ENCODE data around the gene RBPJ. TPM values are rescaled to one million over a fixed set of nuclear protein-coding genes. Genes with fewer than 3 reads are reported as not detected.

The RBPJ gene
- total RNA-seq, 1 experiment from 2014 or later, result 53.8 TPM

GRCh38 chr4:26272654-26273615 is 47.9 kb upstream of the RBPJ start:
- ChIA-PET POLR2A (ENCODE audit: unreplicated experiment) (no interaction called here), CTCF (interaction anchor here (0.6 kb wide), 1 partner anchor 14 kb away, joined by 6 read pairs; no protein-coding TSS in a partner anchor)
- TF ChIP-seq CTCF (conservative IDR thresholded peaks at IDR 0.05), result no peak
- no peak for TF ChIP-seq EZH2 (IDR thresholded peaks at IDR 0.05; ENCODE audit: low read depth)
- Histone ChIP-seq H4K20me1 (ENCODE audit: insufficient read depth) (no peaks in the 10 kb centered on the region), H3K27me3 (ENCODE audit: insufficient read depth, low read depth) (no peaks in the 10 kb centered on the region), H3F3A (ENCODE audit: insufficient read depth, low read depth) (no peaks in the 10 kb centered on the region), H3K9me2 (ENCODE audit: insufficient read depth) (no peaks in the 10 kb centered on the region), H2AFZ (no peak overlapping the region), H3K36me3 (ENCODE audit: low read depth) (no peaks in the 10 kb centered on the region), H3K4me3 (no peak overlapping the region), H3K9me3 (ENCODE audit: insufficient read depth, low read depth) (no peaks in the 10 kb centered on the region), H3K4me2 (no peak overlapping the region), H3K79me2 (ENCODE audit: low read depth) (no peaks in the 10 kb centered on the region), H3K4me1 (replicated peaks; ENCODE audit: insufficient read depth) (0 out of 2 replicates have a peak, but pooled peaks cover 3% of the 10 kb centered on the region), H3K27ac (no peak overlapping the region)
- intact Hi-C loops (cut with micrococcal nuclease; ENCODE audit: unreplicated experiment), result no loop called here
- no TSS peak for BruUV-seq (replicated peaks)
- peak in 1 of 2 experiments; percentile 51 for DNase-seq

- no peaks in the 10 kb centered on the region for H3K79me2 ChIP-seq (ENCODE audit: low read depth)
- H2AFZ ChIP-seq, result no peak overlapping the region
- H3K4me2 ChIP-seq, result no peak overlapping the region
- no peak for DNase-seq
- no peak overlapping the region for H3K27ac ChIP-seq
- no peaks in the 10 kb centered on the region for H4K20me1 ChIP-seq (ENCODE audit: insufficient read depth)
- no peaks in the 10 kb centered on the region for H3K27me3 ChIP-seq (ENCODE audit: insufficient read depth, low read depth)
- no peak overlapping the region for H3K4me3 ChIP-seq
- POLR2A ChIA-PET (ENCODE audit: unreplicated experiment), result no interaction called here
- no peaks in the 10 kb centered on the region for H3K9me2 ChIP-seq (ENCODE audit: insufficient read depth)
- H3K36me3 ChIP-seq (ENCODE audit: low read depth), result no peaks in the 10 kb centered on the region
- CTCF ChIA-PET, result interaction anchor here (0.6 kb wide), 1 partner anchor 13 kb away, joined by 6 read pairs; no protein-coding TSS in a partner anchor
- intact Hi-C loops (cut with micrococcal nuclease; ENCODE audit: unreplicated experiment), result no loop called here
- no peaks in the 10 kb centered on the region for H3K9me3 ChIP-seq (ENCODE audit: insufficient read depth, low read depth)
- TF ChIP-seq CTCF (conservative IDR thresholded peaks at IDR 0.05) (no peak), EZH2 (IDR thresholded peaks at IDR 0.05; ENCODE audit: low read depth) (no peak)
- H3K4me1 ChIP-seq (replicated peaks; ENCODE audit: insufficient read depth), result 0 out of 2 replicates have a peak, but pooled peaks cover 3% of the 10 kb centered on the region
- H3F3A ChIP-seq (ENCODE audit: insufficient read depth, low read depth), result no peaks in the 10 kb centered on the region
- no TSS peak for BruUV-seq (replicated peaks)
Measured at GRCh38 chr4:26273616-26273980, 47.2 kb upstream of the RBPJ start.

- Histone ChIP-seq H3F3A (ENCODE audit: insufficient read depth, low read depth) (no peaks in the 10 kb centered on the region), H3K79me2 (ENCODE audit: low read depth) (no peaks in the 10 kb centered on the region), H3K9me2 (ENCODE audit: insufficient read depth) (no peaks in the 10 kb centered on the region), H2AFZ (no peak overlapping the region), H3K27ac (no peak overlapping the region), H3K9me3 (ENCODE audit: insufficient read depth, low read depth) (no peaks in the 10 kb centered on the region), H3K4me2 (no peak overlapping the region), H3K4me3 (no peak overlapping the region), H3K36me3 (ENCODE audit: low read depth) (no peaks in the 10 kb centered on the region), H3K27me3 (ENCODE audit: insufficient read depth, low read depth) (no peaks in the 10 kb centered on the region), H4K20me1 (ENCODE audit: insufficient read depth) (no peaks in the 10 kb centered on the region), H3K4me1 (replicated peaks; ENCODE audit: insufficient read depth) (0 out of 2 replicates have a peak, but pooled peaks cover 3% of the 10 kb centered on the region)
- no peak for DNase-seq
- CTCF ChIA-PET, result no interaction called here
- intact Hi-C loops (cut with micrococcal nuclease; ENCODE audit: unreplicated experiment), result no loop called here
- POLR2A ChIA-PET (ENCODE audit: unreplicated experiment), result no interaction called here
- TF ChIP-seq EZH2 (IDR thresholded peaks at IDR 0.05; ENCODE audit: low read depth), result no peak
- no peak for TF ChIP-seq CTCF (conservative IDR thresholded peaks at IDR 0.05)
- BruUV-seq (replicated peaks), result no TSS peak
Measured at GRCh38 chr4:26275281-26275680, 45.5 kb upstream of the RBPJ start.
